Retina (tissue), 1 donor: ENCODE data around the gene B4GALT6.

Experiments used
- DNase-seq: peaks from one replicate; pipeline ENCODE4 v3.0.0-alpha.2; 2016

The B4GALT6 gene

DNA sequence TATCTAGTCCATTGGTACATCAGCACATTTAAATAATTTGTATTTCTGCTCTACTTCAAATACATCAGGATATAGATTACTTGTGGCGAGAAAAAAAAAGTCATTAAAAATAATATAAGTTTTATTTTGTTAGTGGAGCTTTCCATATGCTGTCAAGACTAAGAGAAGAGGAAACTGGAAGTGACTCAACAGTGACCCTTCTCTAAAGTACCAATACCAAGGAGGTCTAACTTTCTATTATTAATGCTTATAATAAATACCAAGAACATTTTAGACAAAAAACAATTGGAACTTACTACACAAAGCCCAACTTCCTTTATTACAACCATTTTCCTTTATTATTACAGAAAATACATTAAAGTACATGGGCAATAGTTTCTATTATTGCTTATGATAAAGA lies 52.9 kb downstream of the B4GALT6 start:
- DNase-seq, result no peak

DNA sequence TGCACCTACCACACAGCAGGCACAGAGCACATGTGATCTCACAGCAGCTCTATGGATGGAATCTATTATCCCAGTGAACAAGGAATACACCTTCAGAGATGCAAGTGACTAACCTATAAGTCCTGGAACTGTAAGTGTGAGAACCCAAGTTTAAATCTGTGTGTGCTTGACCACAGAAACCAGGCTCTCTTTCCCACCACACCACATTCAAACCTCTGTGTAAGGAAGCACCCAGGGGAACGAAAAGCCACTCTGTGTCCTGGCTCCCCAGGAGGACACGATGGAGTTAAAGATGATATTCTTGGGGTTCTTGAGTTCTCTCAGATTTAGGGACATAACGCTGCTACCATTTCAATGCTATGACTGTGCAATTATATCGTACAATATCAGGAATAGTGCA lies 53.8 kb downstream of the B4GALT6 start:
- no peak for DNase-seq

DNA sequence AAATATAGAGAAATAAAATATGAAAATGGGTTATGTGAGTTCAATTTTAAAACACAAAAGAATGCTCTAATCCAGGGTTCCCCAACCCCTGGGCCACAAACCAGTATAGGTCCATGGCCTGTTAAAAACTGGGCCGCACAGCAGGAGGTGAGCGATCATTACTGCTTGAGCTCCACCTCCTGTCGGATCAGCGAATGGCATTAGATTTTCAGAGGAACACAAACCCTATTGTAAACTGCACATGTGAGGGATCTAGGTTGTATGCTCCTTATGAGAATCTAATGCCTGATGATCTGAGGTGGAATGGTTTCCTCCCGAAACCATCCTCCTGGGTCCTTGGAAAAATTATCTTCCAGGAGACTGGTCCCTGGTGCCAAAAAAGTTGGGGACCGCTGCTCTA lies 58.0 kb downstream of the B4GALT6 start:
- no peak for DNase-seq

DNA sequence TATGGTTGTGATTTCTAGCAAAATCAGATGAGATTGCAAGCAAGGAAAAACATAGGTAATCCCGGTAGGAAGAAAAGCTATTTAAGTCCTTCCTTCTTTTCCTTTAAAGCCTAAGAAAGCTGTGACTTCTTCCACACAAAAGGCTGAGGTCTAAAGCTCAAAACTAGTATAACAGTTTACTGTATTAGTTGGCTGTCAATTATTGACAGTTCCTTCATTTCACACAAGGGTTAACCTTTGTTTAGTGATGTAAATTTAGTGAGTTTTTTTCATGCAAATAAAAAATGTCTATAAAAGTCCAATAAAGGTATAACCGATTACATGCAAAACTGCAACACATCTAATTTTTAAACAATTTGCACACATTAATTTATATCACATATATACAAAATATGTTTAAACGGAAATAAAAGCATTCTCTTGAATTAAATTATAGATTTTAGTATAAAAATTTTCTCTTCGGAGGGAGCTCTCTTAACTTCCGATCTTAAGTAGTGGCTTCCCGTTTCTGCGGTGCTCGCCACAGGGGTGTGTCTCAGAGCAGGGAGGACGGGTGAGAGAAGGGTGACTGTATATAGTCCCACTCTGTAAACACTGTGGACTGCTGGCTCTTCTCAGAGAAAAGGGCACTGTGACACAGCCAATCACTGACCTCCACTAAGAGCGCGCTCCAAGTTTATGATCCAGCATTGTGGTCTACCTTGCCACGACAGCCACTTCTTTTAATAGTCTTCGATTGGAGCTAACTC lies 59.3 kb downstream of the B4GALT6 start:
- DNase-seq, result no peak

DNA sequence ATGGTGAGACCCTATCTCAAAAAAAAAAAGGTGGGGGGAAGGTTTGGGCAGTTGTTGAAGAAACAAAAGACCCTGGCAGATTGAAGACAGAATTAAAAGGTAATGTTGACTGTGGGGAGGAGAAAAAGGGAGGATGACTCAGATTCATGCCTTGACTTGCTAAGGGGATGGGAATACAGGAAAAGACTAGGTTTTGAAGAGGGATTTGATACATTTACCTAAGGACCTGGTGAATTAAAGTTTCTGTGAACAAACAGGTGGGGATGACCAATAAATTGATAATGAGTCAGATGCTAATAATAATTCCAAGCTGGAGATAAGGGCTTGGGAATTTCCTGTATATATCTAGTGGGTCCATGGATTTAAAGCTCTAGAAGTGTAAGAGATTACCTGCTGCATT lies 65.1 kb downstream of the B4GALT6 start:
- no peak for DNase-seq

DNA sequence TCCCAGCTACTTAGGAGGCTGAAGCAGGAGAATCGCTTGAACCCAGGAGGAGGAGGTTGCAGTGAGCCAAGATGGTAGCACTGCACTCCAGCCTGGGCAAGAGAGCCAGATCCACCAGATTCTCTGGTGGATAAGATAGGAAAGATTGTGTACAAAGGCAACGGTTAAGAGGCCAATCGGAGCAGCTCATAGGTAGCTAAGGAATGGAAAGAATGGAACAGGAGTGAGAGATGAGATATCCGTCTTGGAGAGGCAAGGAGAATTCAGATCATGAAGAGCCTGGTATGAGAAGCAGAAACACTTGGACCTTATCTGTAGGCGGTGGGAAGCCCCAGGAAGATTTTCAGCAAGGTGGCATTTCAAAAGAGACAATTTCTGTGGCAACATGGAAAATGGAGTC lies 65.6 kb downstream of the B4GALT6 start:
- DNase-seq, result no peak

DNA sequence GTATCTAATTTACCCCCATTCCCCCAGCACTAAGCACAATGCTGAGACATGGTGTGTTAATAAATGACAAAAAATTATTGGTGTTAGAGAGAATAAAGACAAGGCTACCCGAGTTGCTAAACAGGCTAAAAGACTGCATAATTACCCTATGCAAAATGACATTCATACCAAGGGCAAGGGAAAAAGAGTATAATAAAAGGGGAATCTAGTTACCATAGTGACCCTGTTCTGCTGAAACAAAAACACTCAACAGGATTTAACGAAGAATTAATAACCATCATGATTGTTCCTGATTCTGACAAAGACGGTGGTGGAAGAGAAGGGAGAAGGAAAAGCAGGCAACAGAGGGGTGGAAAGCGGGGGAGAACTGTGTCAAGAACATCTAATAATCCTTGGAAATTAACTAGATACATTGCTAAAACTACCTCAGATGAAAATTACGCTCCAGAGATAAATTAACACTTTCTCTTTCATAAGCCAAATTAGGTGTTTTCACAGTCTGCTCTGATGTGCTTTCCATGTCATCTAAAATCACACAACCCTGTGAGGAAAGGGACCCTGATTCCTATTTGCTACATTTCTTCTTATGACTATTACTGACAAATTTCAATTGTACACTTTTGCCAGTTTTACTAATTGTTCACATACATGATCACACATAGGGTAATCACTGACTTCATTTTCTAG lies 67.2 kb downstream of the B4GALT6 start:
- DNase-seq, result no peak

DNA sequence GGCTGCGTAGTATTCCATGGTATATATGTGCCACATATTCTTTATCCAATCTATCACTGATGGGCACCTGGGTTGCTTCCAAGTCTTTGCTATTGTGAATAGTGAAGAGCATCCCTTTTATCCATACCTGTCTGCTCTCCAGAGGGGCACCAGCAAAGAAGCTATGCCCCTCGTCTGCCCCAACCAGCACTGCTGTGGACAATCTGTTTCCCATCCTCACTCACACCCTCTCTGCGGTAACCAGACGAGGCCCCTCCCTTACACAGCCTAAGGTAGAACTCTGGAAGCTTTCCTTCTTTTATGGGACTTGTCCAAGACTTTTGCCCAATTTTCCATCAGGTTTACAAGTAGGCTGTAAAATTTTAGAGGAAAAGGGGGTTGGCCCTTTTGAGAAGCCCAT lies 67.8 kb downstream of the B4GALT6 start:
- DNase-seq, result no peak

DNA sequence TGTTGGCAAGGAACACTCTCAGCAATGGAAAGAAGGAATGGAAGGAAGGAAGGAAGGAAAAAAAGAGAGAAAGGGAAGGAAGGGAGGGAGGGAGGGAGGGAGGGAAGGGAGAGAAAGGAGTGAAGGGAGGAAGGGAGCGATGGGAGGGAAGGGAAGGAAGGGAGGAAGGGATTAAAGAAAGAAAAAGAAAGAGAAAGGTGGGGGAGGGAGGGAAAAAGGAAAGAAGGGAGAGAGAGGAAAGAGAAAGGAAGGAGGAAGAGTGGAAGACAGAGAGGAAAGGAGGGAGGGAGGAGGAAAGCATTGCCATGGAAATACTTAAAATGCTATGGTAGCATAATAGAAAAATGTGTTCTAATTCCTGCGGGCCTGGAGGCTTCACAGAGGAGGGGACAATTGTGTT lies 70.3 kb downstream of the B4GALT6 start:
- no peak for DNase-seq

DNA sequence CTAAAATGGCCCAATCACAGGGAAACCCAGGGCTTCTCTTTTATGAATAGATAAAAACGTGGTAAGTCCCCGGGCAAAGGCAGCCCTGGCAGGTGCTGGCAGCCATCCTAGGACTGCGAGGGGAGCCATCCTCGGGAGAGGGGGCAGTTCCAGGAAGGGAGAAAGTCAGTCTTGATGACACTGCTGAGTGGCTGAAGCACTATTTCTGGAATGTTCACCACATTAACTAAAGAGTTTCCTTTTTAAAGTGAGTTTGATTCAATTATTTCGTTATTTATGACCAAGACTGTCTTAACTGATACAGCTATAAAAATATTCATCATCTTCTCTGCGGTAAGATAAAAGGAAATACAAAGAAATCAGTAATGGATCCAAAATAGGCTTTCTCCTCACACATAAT lies 72.3 kb downstream of the B4GALT6 start:
- no peak for DNase-seq

DNA sequence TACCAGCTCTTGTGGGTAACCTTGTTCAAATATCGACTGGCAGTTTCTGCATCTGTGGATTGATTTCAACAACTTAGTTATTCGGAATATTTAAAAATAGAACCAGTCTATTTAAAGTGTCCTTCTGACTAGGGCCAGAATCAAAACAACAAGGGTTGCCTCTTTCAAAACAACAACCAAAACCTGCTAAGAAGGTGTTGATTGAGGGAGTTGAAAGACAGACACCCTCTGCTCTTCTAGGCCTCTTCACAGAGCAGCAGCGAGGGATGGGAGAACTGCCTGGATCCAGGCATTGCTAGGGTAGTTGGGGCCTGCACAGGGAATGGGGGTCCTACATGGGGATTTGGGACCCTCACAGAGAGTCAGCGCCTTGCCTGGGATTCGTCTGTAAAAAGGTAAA lies 72.9 kb downstream of the B4GALT6 start:
- no peak for DNase-seq

DNA sequence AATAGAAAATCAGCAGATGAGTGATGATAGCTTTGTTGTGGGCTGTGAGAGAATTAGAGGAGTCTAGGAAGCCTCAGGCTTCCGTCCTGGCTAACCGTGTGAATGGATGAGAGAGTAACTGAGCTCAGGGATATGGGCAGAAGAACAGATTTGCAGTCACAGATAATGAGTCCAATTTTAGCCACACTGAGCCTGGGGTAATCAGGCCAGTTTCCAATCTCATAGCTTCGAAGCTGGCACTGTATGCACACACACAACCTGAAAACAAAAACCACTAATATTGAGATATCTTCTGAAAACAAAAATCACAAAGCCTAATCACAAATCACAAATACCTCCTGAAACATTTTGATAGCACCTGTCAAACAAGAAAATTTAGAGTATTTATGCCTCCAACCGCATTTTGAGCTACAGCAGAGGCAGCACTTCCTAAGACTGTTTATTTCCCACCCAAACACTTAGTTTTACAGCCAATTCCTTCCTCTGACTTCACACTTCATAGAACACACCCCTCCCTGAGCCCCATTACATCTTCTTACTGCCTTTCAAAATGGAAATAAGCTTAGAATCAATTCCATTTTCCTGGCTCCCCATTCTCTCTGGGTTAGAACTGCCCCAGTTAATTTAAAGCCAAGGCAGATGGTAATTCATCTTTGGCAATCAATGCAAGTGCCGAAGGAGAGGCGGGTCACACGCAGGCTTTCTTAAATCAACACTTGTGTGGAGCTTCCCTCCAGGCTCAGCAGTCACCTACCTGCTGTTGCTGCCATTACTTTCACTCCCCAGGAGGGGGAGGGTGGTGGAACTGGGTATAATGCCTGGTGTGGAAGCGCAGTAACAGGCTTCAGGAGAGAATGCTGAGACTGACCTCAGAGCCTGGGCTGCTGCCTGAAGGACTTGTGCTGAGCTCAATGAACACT lies 73.8 kb downstream of the B4GALT6 start:
- DNase-seq, result peak; percentile 24

DNA sequence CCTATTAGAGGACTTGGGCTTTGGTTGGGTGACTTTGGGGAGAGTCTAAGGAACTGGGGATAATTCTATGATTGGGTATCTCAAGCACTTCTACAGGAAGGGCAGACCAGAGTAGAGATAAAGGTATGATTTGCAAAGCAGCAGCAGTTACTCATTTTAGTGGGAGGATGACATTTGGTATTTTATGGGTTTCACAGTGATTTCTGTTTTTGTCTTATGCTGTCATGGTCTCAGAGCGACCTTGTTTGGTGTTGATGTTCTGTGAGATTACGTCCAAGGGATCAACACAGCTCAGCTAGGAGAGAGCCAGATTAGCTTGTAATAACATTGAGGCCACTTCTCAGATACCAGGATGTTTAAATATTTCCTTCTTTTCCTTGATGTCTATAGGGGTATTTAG lies 74.5 kb downstream of the B4GALT6 start:
- DNase-seq, result no peak

DNA sequence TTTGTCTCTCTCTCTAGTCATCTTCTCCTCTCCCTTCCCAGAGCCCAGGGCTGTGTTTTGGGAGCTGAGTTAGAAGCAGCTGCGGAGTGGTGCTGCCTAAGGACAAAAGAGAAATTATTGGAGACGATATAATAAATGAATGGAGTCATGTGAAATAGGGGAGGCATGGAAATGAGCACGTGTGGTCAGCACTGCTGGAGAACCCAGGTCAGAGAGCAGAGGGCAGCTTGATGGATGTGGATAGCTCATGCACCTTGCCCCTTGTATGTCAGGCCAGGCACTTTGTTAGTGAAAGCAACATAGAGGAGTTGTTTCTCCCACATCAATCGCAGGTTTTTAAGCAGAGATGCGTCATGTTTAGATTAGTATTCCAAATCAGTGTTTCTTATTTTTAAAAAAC lies 77.0 kb downstream of the B4GALT6 start:
- no peak for DNase-seq

DNA sequence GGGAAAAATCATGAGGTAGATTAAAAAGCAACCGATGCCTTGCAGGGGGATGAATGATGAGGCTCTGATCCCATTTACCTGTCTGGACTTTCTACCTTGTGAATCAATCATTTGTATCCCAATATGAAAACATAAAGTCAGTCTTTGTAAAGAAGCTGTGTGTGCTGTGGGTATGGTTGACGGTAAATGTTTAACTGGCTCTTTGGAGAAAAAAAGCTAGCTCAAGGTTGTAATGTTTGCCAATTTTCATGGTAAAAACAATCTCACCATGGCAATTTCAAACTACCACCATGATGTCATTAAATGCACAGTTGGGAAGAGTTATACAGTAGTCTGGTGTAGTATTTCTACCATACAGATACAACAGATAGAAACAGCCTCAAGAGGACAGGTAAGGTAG lies 78.1 kb downstream of the B4GALT6 start:
- no peak for DNase-seq

DNA sequence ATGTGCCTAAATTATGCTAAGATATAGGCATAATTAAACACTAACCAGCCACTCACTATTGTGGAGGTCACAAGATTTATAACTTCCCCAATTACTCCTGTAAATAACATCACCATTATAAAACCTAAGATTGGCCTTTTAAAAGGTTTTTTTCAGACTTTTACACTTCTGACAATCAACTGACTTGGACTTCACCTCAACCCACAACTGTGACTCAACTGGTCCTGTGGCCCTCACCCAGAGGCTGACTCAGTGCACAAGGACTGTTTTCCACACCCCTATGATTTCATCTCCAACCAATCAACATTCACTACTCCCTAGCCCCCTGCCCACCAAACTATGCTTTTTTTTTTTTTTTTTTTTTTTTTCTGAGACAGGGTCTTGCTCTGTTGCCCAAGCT lies 81.1 kb downstream of the B4GALT6 start:
- no peak for DNase-seq

DNA sequence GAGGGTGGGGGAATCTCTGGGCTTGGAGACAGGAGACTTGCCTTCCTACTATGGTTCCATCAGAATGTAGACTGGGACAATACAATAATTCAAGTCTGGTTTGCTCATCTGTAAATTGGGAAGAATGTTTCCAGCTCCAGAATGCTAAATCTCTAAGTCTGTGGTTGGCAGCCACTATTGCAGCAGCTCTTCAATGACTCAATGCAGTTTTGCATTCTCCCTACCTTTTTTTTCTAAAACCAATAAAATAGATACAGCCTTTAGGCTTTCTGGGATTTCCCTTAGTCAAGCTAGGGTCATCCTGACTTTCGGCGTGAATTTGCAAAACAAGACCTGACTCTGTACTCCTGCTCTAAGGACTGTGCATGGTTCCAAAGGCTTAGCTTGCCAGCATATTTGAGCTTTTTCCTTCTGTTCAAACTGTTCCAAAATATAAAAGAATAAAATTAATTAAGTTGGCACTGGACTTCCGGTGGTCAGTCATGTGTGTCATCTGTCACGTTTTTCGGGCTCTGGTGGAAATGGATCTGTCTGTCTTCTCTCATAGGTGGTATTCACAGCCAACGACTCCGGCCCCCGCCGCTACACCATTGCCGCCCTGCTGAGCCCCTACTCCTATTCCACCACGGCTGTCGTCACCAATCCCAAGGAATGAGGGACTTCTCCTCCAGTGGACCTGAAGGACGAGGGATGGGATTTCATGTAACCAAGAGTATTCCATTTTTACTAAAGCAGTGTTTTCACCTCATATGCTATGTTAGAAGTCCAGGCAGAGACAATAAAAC lies 86.2 kb downstream of the B4GALT6 start:
- no peak for DNase-seq

DNA sequence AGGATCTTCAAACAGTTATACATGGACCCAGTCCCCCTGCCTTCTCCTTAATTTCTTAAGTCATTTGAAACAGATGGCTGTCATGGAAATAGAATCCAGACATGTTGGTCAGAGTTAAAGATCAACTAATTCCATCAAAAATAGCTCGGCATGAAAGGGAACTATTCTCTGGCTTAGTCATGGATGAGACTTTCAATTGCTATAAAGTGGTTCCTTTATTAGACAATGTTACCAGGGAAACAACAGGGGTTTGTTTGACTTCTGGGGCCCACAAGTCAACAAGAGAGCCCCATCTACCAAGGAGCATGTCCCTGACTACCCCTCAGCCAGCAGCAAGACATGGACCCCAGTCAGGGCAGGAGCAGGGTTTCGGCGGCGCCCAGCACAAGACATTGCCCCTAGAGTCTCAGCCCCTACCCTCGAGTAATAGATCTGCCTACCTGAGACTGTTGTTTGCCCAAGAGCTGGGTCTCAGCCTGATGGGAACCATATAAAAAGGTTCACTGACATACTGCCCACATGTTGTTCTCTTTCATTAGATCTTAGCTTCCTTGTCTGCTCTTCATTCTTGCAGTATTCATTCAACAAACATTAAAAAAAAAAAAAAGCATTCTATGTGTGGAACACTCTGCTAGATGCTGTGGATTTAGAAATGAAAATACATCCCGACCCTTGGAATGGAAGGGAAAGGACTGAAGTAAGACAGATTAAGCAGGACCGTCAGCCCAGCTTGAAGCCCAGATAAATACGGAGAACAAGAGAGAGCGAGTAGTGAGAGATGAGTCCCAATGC lies 88.1 kb downstream of the B4GALT6 start:
- no peak for DNase-seq

DNA sequence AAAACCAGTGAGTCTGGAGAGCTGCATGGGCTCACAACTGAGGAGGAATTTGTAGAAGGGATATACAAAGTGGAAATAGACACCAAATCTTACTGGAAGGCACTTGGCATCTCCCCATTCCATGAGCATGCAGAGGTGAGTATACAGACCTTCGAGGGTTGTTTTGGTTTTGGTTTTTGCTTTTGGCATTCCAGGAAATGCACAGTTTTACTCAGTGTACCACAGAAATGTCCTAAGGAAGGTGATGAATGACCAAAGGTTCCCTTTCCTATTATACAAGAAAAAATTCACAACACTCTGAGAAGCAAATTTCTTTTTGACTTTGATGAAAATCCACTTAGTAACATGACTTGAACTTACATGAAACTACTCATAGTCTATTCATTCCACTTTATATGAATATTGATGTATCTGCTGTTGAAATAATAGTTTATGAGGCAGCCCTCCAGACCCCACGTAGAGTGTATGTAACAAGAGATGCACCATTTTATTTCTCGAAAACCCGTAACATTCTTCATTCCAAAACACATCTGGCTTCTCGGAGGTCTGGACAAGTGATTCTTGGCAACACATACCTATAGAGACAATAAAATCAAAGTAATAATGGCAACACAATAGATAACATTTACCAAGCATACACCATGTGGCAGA lies 89.1 kb downstream of the B4GALT6 start:
- DNase-seq, result no peak

DNA sequence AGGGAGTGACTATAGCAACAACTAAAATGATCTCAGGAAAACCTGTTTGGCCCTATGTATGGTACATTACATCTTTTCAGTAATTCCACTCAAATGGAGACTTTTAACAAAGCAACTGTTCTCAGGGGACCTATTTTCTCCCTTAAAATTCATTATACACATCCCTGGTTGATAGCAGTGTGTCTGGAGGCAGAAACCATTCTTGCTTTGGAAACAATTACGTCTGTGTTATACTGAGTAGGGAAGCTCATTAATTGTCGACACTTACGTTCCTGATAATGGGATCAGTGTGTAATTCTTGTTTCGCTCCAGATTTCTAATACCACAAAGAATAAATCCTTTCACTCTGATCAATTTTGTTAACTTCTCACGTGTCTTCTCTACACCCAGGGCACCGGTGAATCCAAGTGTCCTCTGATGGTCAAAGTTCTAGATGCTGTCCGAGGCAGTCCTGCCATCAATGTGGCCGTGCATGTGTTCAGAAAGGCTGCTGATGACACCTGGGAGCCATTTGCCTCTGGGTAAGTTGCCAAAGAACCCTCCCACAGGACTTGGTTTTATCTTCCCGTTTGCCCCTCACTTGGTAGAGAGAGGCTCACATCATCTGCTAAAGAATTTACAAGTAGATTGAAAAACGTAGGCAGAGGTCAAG lies 91.7 kb downstream of the B4GALT6 start:
- DNase-seq, result no peak

DNA sequence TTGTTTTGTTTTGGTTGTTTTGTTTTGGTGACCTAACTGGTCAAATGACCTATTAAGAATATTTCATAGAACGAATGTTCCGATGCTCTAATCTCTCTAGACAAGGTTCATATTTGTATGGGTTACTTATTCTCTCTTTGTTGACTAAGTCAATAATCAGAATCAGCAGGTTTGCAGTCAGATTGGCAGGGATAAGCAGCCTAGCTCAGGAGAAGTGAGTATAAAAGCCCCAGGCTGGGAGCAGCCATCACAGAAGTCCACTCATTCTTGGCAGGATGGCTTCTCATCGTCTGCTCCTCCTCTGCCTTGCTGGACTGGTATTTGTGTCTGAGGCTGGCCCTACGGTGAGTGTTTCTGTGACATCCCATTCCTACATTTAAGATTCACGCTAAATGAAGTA lies 92.8 kb downstream of the B4GALT6 start, which contains the start of gene TTR:
TSS of gene TTR (plus strand) at position 250 of the 400 bp plus-strand sequence. CDS start at position 276, 26 bp downstream.
- DNase-seq, result no peak
